CD4-positive, alpha-beta T cell treated with Interleukin-17A for 4 hours (primary cell): ENCODE results near the gene JAGN1.
"Not testable (repeated sequence)": the region's sequence is repeated elsewhere in the genome, so short reads cannot be mapped to it uniquely, and the experiment has no call there.

ENCODE experiments used
- DNase-seq: peaks from one replicate; pipeline ENCODE4 v3.0.0-alpha.2; 2020; ENCODE audit warnings: mixed read lengths

JAGN1 gene

DNA sequence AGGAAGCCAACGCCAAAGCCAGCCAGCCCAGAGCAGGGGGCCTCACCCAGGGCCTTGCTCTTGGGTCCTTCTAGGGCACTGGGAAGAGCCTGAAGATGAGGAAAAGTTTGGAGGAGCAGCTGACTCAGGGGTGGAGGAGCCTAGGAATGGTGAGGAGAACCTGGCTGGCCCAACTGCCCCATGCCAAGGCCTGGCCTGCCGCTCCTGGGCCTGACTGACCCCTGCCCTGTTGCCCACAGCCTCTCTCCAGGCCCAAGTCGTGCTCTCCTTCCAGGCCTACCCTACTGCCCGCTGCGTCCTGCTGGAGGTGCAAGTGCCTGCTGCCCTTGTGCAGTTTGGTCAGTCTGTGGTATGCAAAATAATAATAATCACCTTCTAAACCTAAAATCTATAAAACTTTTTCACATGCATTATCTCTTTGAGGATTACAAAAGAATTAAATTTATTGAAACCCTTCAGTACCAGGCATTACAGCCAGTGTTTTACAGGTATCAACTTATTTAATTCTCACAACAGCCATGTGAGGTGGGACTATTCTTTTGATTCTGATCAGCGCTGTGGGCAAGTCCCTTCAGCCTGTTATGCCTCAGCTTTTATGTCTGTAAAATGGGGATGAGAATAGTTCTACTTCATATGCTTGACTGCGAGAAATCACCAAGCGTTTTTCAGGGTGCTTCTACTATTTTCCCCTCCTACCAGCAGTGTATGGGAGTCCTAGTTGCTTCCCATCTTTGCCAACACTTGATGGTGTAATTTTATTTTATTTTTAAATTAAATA lies 28.0 kb downstream of the JAGN1 start:
- DNase-seq = no peak

DNA sequence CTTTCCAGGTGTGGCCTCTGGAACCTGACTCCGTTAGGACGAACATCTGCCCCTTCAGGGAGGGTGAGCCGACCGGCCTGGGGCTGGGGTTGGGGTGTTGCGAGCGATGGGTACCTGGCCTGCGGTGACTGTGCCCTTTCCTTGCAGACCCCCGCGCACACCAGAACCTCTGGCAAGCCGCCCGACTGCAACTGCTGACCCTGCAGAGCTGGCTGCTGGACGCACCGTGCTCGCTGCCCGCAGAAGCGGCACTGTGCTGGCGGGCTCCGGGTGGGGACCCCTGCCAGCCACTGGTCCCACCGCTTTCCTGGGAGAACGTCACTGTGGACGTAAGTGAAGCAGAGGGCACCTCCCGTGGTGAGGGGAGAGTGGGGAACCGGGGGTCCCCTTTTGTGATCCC lies 37.7 kb downstream of the JAGN1 start:
- no peak for DNase-seq

DNA sequence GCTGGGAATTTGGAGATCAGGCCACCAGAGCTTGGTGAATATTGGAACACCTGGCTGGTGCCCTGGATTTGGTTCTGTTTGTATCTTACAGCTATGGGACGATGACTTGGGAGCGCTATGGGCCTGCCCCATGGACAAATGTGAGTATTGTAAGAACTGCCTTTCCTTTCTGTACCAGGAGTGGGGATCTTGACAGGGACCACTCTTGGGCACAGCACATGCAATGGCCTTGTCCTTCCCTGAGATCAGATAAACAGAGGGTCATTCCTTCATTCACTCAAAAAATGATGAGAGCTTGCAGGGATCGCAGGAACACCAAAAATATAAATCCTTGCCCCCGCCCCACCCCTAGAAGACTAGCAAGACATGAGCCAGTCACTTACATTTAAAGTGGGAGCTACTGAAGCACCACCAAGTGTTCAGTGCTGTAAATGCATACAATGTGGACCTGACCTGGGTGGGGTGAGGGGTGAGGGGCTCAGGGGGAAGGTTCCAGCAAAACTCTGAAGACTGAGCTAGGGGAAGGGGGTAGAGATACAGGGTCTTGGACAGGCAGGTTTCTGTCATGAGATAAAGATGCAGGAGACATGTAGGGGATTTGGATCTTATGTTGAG lies 40.5 kb downstream of the JAGN1 start:
- no peak for DNase-seq

DNA sequence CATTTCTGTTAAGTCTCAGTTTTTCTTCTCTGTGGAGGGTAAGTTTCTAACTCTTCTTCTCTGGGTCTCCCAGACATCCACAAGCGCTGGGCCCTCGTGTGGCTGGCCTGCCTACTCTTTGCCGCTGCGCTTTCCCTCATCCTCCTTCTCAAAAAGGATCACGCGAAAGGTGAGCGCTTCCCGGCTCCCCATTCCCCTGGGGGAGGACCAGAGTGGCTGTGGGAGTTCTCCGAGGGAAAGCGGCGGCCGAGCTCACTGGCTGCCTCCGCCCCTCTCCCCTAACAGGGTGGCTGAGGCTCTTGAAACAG lies 42.1 kb downstream of the JAGN1 start:
- no peak for DNase-seq

DNA sequence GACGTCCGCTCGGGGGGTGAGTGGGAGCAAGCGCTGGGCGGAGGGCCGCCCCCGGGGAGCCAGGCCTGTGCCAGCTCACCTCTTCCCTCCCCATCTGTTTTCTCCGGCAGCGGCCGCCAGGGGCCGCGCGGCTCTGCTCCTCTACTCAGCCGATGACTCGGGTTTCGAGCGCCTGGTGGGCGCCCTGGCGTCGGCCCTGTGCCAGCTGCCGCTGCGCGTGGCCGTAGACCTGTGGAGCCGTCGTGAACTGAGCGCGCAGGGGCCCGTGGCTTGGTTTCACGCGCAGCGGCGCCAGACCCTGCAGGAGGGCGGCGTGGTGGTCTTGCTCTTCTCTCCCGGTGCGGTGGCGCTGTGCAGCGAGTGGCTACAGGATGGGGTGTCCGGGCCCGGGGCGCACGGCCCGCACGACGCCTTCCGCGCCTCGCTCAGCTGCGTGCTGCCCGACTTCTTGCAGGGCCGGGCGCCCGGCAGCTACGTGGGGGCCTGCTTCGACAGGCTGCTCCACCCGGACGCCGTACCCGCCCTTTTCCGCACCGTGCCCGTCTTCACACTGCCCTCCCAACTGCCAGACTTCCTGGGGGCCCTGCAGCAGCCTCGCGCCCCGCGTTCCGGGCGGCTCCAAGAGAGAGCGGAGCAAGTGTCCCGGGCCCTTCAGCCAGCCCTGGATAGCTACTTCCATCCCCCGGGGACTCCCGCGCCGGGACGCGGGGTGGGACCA lies 42.6 kb downstream of the JAGN1 start:
- DNase-seq = peak; percentile 88

DNA sequence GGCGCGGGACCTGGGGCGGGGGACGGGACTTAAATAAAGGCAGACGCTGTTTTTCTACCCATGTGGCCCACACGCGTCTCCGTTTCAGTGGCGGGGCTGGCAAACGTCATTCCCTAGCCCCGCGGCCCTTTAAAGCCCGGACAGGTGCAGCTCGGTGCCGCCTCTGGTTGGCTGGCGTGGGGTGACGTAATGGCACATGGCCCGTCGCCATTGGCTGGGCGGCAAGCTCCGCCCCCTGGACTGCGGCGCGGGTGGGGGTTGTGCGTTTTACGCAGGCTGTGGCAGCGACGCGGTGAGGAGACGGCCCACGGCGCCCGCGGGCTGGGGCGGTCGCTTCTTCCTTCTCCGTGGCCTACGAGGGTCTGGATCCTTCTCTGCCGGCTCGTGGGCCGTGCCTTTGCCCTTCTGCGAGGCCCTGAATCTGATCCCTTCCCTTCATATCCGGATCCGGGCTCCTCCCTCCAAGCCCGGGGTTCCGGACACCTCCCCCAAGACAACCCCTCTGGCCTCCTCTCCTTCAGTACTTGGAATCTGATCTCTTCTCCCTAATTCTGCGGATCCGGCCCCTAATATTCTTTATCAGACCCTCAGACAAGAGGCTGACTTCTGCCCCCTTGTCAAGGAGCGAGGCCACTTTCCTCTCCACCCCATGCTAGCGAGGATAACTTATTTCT lies 43.3 kb downstream of the JAGN1 start, which contains the start of gene CRELD1:
Gene CRELD1 (plus strand): TSS at position 274 of the 674 bp plus-strand sequence. CDS start 605 bp downstream, outside the sequence.
- peak; percentile 98 for DNase-seq

DNA sequence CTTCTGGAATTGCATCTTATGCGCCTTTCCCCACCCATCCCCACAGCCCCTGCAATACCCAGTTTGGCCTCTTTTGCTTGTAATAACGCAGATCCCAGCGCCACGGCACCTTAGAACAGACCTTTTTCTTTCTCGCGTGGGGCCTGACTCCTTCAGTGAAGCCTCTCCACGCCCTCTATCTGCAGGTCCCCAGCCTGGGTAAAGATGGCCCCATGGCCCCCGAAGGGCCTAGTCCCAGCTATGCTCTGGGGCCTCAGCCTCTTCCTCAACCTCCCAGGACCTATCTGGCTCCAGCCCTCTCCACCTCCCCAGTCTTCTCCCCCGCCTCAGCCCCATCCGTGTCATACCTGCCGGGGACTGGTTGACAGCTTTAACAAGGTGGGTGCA lies 43.8 kb downstream of the JAGN1 start:
- peak; percentile 35 for DNase-seq

DNA sequence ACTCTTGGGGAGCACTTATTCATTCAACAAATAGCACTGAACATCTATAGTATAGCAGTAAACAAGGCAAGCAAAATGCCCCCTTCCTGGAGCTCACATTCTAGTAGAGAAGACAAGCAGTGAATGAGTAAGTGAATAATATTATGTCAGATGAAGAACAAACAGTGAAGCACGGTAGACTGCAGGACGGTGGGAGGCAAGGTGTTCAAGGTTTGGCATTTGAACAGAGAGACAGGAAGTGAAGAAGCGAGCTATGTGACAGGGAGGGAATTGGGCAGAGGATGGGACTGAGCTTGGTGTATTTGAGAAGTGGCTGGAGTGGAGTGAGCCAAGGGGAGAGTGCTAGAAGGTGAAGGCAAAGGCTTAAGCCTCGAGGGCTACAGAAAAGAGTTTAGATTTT lies 44.6 kb downstream of the JAGN1 start:
- no peak for DNase-seq

DNA sequence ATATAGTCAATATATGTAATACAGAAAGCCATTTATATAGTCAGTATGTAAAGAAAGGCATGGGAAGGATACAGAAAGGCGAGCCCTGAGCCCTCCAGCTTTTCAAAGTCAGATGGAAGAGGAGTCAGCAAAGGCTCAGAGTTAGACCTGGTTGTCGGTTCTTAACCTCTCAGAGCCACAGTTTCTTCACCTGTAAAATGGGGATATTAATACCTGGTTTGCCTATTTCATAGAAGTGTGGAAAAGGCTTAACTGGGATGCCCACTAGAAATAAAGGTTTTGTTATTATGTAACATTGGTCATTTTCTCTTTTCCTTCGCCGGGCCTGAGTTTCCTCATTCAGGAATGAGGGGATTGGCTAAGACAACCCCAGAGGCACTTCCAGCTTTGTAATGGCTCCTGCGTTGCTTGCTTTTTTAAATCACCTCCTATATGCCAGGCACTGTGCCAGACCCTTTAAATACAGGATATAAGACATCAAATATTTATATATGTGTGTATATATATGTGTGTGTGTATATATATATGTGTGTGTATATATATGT lies 45.6 kb downstream of the JAGN1 start:
- no peak for DNase-seq

DNA sequence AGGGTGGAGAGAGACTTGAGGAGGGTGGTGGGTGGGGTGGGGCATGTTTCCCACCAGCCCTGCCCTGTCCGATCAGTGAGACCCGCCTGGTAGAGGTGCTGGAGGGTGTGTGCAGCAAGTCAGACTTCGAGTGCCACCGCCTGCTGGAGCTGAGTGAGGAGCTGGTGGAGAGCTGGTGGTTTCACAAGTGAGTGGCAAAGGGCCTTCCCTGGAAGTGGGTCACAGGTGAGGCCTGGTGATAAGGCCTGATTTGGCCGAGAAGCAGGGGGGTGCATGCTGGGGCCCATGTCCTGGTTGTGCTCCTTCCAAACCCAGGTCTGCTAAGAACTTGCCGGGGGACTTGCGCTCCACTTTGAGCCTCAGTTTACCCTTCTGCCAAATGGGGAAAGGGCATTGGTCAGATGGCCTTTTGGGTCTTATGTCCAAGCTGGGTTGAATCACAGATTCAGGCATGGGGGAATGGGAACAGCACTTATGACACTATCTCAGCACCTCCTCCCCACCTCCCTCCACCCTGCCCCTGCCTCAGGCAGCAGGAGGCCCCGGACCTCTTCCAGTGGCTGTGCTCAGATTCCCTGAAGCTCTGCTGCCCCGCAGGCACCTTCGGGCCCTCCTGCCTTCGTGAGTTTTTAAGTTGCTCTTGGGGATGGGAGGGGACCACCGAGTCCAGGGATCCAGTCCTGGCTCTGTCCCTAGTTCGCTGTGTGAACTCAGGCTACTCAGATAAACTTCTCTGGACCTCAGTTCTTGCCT lies 47.3 kb downstream of the JAGN1 start:
- DNase-seq = no peak

DNA sequence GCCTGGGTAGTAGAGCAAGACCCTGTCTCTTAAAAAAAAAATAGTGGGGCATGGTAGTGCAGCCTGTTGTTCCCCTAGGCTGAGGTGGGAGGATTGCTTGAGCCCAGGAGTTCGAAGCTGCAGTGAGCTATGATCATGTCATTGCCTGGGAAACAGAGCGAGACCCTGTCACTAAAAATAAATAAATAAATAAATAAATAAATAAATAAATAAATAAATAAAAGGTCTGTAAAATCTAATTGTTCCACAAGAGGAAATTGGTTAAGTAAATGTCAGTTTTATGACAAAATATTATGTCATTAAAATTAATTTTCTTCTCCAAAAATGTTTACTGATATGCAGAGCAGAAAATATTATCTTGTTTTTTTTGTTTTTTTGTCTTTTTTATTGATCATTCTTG lies 48.6 kb downstream of the JAGN1 start:
- DNase-seq = no peak

DNA sequence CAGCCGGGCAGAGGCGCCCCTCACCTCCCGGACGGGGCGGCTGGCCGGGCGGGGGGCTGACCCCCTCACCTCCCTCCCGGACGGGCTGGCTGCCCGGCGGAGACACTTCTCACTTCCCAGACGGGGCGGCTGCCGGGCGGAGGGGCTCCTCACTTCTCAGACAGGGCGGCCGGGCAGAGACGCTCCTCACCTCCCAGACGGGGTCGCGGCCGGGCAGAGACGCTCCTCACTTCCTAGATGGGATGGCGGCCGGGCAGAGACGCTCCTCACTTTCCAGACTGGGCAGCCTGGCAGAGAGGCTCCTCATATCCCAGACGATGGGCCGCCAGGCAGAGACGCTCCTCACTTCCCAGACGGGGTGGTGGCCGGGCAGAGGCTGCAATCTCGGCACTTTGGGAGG lies 49.5 kb downstream of the JAGN1 start:
- not testable (repeated sequence) for DNase-seq

DNA sequence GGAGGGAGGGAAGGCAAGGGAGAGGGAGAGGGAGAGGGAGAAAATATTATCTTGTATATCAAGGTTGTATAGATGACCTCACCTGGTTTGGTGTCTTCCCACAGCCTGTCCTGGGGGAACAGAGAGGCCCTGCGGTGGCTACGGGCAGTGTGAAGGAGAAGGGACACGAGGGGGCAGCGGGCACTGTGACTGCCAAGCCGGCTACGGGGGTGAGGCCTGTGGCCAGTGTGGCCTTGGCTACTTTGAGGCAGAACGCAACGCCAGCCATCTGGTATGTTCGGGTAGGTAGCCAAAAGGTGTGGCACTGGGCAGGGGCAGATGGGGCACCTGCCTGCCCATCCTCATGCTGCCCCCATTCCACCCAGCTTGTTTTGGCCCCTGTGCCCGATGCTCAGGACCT lies 50.3 kb downstream of the JAGN1 start:
- no peak for DNase-seq

DNA sequence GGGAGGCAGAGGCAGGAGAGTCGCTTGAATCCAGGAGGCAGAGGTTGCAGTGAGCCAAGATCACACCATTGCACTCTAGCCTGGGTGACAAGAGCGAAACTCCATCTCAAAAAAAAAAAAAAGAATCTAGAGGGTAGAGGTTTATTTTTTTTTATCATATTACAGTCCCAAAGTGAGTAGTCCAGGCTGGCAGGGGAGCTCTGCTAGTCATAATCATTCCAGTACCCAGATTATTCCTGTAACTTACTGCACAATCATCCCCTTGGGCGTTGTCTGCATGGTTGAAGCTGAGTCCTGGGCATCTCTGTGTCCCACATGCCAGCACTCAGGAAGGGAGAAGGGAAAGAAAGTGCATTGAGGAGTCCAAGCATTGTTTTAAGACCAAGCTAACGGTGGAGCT lies 51.8 kb downstream of the JAGN1 start:
- DNase-seq = no peak

DNA sequence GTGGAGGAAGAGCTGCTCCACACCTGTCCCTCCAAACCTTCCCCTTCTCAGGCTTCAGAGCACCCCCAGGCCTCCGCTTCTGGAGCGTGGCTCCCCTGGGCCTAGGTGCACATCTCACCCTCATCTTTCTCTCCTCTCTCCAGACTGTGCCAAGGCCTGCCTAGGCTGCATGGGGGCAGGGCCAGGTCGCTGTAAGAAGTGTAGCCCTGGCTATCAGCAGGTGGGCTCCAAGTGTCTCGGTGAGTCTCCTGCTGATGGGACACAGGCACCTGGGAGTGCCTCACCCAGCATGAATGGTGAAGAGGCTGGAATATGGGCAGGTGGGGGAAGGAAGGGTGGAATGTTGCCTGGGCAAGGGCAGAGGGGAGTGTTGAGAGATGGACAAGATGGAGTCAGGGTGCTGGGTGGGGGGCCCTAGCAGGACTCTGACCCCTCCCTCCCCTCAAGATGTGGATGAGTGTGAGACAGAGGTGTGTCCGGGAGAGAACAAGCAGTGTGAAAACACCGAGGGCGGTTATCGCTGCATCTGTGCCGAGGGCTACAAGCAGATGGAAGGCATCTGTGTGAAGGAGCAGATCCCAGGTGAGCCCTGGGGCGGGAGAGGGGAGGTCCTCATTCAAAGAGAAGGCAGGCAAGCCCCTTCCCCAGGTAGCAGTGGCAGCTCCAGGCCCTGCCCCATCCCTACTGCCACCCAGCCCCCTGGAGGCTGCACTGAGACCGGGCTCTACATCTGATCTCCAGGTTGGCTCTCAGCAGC lies 52.7 kb downstream of the JAGN1 start:
- DNase-seq = no peak
